ENCODE results near the gene GGACT.
"Not testable (repeated sequence)": the region's sequence is repeated elsewhere in the genome, so short reads cannot be mapped to it uniquely, and the experiment has no call there.

GGACT gene

DNA sequence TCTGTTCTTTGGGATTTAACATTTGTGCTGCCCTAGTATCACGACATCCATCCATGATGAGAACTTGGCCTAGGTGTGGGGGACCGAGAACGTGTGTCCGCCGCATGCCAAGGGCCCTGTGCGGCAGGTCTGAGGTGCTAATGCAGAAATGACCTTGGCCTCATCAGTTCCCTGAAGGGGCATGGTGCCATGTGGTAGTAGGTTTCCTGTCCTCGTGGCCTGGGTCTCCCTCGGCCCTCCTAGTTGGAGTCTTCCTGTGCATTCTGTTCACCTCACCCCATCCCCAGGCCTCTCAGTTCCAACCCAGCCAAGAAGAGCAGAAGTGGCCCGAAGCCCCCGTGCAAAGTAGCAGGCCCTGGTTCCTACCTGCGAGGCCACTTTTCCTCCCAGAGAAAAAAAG, 59.8 kb downstream of the GGACT start:
- peaks cover 16% of the 10 kb centered on the region for H3K36me3 ChIP-seq (ENCODE audit: control insufficient read depth, insufficient read depth, low read length)
- WGBS, 2 experiments (ENCODE audit: insufficient coverage in 2 of 2): 97 to 100% methylated on average over 6 to 10 of the region's 11 CpGs
- no peaks in the 10 kb centered on the region for H3K9me3 ChIP-seq (ENCODE audit: control insufficient read depth, low read length)
- H3K4me3 ChIP-seq (ENCODE audit: extremely low read depth, insufficient read depth, low read length, poor library complexity, severe bottlenecking): no peak overlapping the region
- H3K27ac ChIP-seq (ENCODE audit: low read depth, low read length, severe bottlenecking): no peak overlapping the region
- peaks cover 8% of the 10 kb centered on the region for H3K4me1 ChIP-seq (ENCODE audit: control insufficient read depth, insufficient read depth, low read length, poor library complexity, severe bottlenecking)

DNA sequence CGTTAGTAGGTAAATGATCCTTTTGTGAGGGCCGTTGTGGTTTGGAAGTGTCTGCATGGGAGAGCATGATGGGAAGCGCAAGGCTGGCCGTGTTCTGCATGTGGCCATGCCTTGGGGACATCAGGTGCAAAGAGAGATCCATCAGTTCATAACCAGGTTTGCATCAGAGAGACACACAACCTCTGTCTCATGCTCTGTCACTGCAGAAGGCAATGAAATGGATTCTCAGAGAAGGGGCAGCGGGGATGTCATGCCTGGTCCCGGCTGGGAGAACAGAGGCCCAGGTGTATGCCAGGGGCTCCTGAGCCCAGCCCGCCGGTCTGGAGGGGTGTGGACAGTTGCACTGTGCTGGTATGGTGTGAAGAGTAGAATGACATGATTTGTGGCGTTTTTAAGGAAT, 60.2 kb downstream of the GGACT start:
- no peaks in the 10 kb centered on the region for H3K9me3 ChIP-seq (ENCODE audit: control insufficient read depth, low read length)
- H3K27ac ChIP-seq (ENCODE audit: low read depth, low read length, severe bottlenecking): no peak overlapping the region
- WGBS, 2 experiments (ENCODE audit: insufficient coverage in 2 of 2): 93 to 98% methylated on average over 4 to 7 of the region's 9 CpGs
- no peak overlapping the region for H3K4me3 ChIP-seq (ENCODE audit: extremely low read depth, insufficient read depth, low read length, poor library complexity, severe bottlenecking)
- peaks cover 16% of the 10 kb centered on the region for H3K36me3 ChIP-seq (ENCODE audit: control insufficient read depth, insufficient read depth, low read length)
- H3K4me1 ChIP-seq (ENCODE audit: control insufficient read depth, insufficient read depth, low read length, poor library complexity, severe bottlenecking): peaks cover 8% of the 10 kb centered on the region

DNA sequence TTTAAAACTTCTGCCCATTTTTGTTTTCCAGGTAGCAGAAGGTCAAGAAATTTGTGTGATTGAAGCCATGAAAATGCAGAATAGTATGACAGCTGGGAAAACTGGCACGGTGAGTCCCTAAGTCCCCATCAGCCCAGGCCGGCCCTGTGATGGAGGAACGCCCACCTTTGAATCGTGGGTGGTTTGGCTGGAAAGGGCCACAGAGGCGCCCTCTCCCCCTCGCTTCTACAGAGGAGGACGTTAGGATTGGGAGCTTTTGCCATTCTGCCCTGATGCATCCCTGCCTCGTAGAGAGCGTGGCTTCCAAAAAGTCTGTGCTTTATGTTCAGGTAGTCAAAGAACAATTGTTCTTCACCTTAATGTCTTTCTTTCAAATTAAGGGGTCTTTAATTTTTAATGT, 60.9 kb downstream of the GGACT start:
- 94 to 100% methylated on average over 1 to 5 of the region's 9 CpGs for WGBS, 2 experiments (ENCODE audit: insufficient coverage in 2 of 2)
- H3K4me3 ChIP-seq (ENCODE audit: extremely low read depth, insufficient read depth, low read length, poor library complexity, severe bottlenecking): no peak overlapping the region

GRCh38 chr13:100526318-100527000, 62.1 kb downstream of the GGACT start:
- Histone ChIP-seq H3K9me3 (ENCODE audit: control insufficient read depth, low read length) (no peaks in the 10 kb centered on the region), H3K36me3 (ENCODE audit: control insufficient read depth, insufficient read depth, low read length) (peaks cover 16% of the 10 kb centered on the region), H3K27ac (ENCODE audit: low read depth, low read length, severe bottlenecking) (no peak overlapping the region), H3K4me1 (ENCODE audit: control insufficient read depth, insufficient read depth, low read length, poor library complexity, severe bottlenecking) (peaks cover 17% of the 10 kb centered on the region), H3K4me3 (ENCODE audit: extremely low read depth, insufficient read depth, low read length, poor library complexity, severe bottlenecking) (no peak overlapping the region)
- WGBS, 2 experiments (ENCODE audit: insufficient coverage in 2 of 2): 75 to 84% methylated on average over 21 to 22 of the region's 27 CpGs

More for the DNA sequence above, 60.9 kb downstream of the GGACT start:
- H3K4me1 ChIP-seq (ENCODE audit: control insufficient read depth, insufficient read depth, low read length, poor library complexity, severe bottlenecking): peaks cover 8% of the 10 kb centered on the region
- no peak overlapping the region for H3K27ac ChIP-seq (ENCODE audit: low read depth, low read length, severe bottlenecking)
- H3K9me3 ChIP-seq (ENCODE audit: control insufficient read depth, low read length): no peaks in the 10 kb centered on the region
- peaks cover 16% of the 10 kb centered on the region for H3K36me3 ChIP-seq (ENCODE audit: control insufficient read depth, insufficient read depth, low read length)

DNA sequence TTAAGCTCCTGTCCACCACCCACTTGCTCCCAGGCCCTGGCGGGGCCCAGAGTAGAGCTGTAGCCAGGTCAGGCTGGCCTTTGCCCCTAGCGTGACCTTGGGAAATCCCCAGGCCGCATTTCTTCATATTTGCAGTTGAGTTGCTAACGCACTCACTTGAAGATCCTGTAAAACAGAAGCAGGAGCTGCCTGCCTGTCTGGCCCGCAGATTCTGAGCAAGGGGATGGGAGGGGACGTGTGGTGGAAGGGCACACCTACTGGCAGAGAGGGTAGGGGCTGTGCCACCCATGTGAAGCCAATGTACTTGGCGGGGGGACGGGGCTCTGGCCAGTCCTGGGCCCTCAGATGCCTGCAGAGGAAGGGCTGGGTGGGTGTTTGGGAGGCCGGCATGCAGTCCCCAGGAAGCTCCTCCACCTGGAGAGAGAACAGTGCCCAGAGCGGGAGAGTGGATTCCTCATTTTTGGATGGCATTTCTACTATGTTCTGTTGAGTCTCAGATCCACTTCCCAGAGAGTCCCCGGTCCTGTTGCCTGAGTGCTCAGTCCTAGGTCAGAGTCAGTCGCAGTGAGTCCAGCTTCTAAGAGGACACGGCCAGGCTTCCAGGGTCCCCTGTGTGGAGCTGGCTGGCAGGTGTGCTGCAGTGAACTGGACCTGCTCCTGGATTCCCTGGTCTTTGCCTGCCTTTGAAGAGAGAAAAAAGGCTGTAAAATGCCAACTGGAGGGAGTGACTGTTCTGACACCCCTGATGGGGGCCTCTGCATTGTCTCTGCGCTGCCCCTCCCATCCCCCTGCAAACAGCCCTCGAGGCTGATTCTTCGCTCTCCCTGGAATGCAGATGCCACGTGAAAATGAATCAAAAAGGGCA, 62.9 kb downstream of the GGACT start:
- Histone ChIP-seq H3K36me3 (ENCODE audit: control insufficient read depth, insufficient read depth, low read length) (peaks cover 16% of the 10 kb centered on the region), H3K4me1 (ENCODE audit: control insufficient read depth, insufficient read depth, low read length, poor library complexity, severe bottlenecking) (peaks cover 24% of the 10 kb centered on the region), H3K27ac (ENCODE audit: low read depth, low read length, severe bottlenecking) (no peak overlapping the region), H3K9me3 (ENCODE audit: control insufficient read depth, low read length) (no peaks in the 10 kb centered on the region), H3K4me3 (ENCODE audit: extremely low read depth, insufficient read depth, low read length, poor library complexity, severe bottlenecking) (no peak overlapping the region)
- 75% methylated on average over 15 to 17 of the region's 17 CpGs for WGBS, 2 experiments (ENCODE audit: insufficient coverage in 2 of 2)

DNA sequence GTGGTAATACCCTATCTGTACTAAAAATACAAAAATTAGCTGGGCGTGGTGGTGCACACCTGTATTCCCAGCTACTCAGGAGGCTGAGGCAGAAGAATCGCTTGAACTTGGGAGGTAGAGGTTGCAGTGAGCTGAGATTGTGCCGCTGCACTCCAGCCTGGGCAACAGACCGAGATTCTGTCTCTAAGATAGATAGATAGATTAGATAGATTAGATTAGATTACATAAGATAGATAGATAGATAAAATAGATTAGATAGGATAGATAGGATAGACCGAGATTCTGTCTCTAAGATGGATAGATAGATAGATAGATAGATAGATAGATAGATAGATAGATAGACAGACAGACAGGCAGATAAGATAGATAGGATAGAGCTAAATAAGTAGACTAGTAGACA, 63.9 kb downstream of the GGACT start:
- Histone ChIP-seq H3K4me1 (ENCODE audit: control insufficient read depth, insufficient read depth, low read length, poor library complexity, severe bottlenecking) (peaks cover 19% of the 10 kb centered on the region), H3K36me3 (ENCODE audit: control insufficient read depth, insufficient read depth, low read length) (peaks cover 13% of the 10 kb centered on the region)
- not testable (repeated sequence) for H3K9me3 ChIP-seq (ENCODE audit: control insufficient read depth, low read length); H3K4me3 ChIP-seq (ENCODE audit: extremely low read depth, insufficient read depth, low read length, poor library complexity, severe bottlenecking); H3K27ac ChIP-seq (ENCODE audit: low read depth, low read length, severe bottlenecking)
- 93 to 97% methylated on average over 3 of the region's 5 CpGs for WGBS, 2 experiments (ENCODE audit: insufficient coverage in 2 of 2)

- no peak overlapping the region for H3K4me3 ChIP-seq (ENCODE audit: extremely low read depth, insufficient read depth, low read length, poor library complexity, severe bottlenecking)
- no peak overlapping the region for H3K27ac ChIP-seq (ENCODE audit: low read depth, low read length, severe bottlenecking)
- WGBS, 2 experiments (ENCODE audit: insufficient coverage in 2 of 2): 88 to 95% methylated on average over 6 to 7 of the region's 8 CpGs
Measured at GRCh38 chr13:100523981-100524386, 64.6 kb downstream of the GGACT start.

DNA sequence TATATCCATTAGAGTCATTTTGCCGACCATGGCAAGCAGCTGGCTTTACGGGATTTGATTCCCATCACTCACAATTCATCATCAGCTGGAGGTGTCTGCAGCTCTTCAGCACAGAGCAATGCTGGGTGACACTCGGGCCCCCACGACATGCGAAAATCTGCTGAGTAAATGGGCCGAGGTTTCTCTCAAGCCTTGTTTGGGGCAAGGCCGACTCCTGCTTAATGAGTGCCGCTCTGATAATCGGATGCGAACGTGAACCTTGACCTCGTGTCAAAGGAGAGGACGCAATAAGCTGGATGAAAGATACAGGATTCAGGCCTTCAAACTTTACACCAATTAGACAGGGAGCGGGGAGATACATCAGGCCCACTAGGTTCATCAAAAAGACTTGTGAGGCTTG, 65.2 kb downstream of the GGACT start:
- Histone ChIP-seq H3K9me3 (ENCODE audit: control insufficient read depth, low read length) (no peaks in the 10 kb centered on the region), H3K36me3 (ENCODE audit: control insufficient read depth, insufficient read depth, low read length) (peaks cover 4% of the 10 kb centered on the region), H3K4me3 (ENCODE audit: extremely low read depth, insufficient read depth, low read length, poor library complexity, severe bottlenecking) (no peak overlapping the region), H3K27ac (ENCODE audit: low read depth, low read length, severe bottlenecking) (no peak overlapping the region), H3K4me1 (ENCODE audit: control insufficient read depth, insufficient read depth, low read length, poor library complexity, severe bottlenecking) (peaks cover 19% of the 10 kb centered on the region)
- WGBS, 2 experiments (ENCODE audit: insufficient coverage in 2 of 2): 94 to 96% methylated on average over 12 to 14 of the region's 14 CpGs

More at GRCh38 chr13:100523981-100524386, 64.6 kb downstream of the GGACT start:
- H3K9me3 ChIP-seq (ENCODE audit: control insufficient read depth, low read length): no peaks in the 10 kb centered on the region
- peaks cover 19% of the 10 kb centered on the region for H3K4me1 ChIP-seq (ENCODE audit: control insufficient read depth, insufficient read depth, low read length, poor library complexity, severe bottlenecking)
- H3K36me3 ChIP-seq (ENCODE audit: control insufficient read depth, insufficient read depth, low read length): peaks cover 8% of the 10 kb centered on the region

DNA sequence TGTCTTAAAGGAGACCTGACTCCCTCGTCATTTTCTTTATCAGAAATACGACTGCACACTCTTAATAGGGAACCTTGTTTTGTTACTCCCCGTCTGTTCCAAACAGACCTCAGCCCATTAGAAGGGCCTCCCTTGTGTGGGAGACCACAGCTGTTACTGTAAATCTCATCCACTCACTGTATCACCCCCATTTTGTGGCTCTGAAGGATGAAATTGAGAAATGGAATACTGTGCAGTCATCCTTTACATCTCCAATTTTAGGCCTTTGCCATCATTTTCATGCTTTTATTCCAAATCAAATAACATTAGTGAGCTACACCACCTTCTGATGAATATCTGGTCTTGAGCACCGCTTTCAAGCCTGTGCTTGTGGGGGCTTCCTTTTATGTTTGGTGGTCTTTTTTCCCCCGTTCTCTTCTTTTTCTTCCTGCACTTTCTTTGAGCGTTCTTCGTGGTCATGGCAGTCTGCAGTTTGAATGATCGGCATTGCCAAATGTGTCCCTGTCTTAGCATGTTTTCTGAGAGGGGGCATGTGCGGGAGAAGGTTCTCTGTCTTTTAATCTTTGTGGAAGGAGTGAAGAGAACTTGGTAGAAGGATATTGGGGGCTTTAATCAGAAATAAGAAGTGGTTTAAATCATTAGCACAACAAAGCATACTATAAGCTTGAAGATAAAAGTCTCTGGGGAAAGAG, 65.8 kb downstream of the GGACT start:
- Histone ChIP-seq H3K36me3 (ENCODE audit: control insufficient read depth, insufficient read depth, low read length) (no peaks in the 10 kb centered on the region), H3K27ac (ENCODE audit: low read depth, low read length, severe bottlenecking) (no peak overlapping the region), H3K9me3 (ENCODE audit: control insufficient read depth, low read length) (no peaks in the 10 kb centered on the region), H3K4me1 (ENCODE audit: control insufficient read depth, insufficient read depth, low read length, poor library complexity, severe bottlenecking) (peaks cover 19% of the 10 kb centered on the region), H3K4me3 (ENCODE audit: extremely low read depth, insufficient read depth, low read length, poor library complexity, severe bottlenecking) (no peak overlapping the region)
- 84 to 89% methylated on average over 3 to 6 of the region's 9 CpGs for WGBS, 2 experiments (ENCODE audit: insufficient coverage in 2 of 2)

DNA sequence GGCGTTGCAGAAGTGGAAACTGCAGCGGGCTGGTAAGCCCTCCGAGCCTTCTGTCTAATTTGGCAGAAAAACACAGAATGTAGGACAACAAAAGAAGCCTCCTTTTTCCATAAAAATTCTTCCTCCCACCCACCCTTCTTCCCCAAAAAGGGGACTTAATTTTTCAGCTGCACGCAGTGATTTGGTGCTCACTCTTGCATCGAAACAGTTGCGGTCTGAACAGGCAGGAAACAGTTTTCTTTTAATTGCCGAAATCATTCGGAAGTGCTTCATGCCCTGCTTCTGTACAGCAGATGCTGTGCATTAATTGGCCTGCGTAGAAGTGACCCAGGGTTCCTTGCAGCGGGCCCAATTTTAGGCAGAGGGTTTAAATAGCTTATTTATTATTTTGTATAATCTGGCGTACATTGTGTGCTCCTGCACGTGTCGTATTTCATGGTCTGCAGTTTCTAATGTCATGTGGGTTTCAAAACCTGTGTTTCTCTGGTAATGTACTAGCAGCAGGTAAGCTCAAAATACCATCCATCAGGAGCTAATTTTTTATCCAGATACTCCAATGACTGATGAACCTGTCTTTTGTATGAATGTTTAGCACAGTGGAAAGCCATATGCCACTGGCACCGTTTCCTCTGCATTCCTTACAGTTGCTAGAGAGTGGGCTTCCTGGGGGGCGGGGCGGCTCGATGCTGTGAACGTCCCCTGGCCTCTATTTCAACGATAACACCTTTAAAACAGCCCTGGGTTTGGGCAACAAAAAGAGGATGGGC, 66.6 kb downstream of the GGACT start:
- Histone ChIP-seq H3K27ac (ENCODE audit: low read depth, low read length, severe bottlenecking) (peak overlapping the region; percentile 23), H3K36me3 (ENCODE audit: control insufficient read depth, insufficient read depth, low read length) (no peaks in the 10 kb centered on the region), H3K9me3 (ENCODE audit: control insufficient read depth, low read length) (no peaks in the 10 kb centered on the region), H3K4me1 (ENCODE audit: control insufficient read depth, insufficient read depth, low read length, poor library complexity, severe bottlenecking) (peaks cover 19% of the 10 kb centered on the region), H3K4me3 (ENCODE audit: extremely low read depth, insufficient read depth, low read length, poor library complexity, severe bottlenecking) (no peak overlapping the region)
- WGBS, 2 experiments (ENCODE audit: insufficient coverage in 2 of 2): 82 to 91% methylated on average over 11 of the region's 19 CpGs

Data from mesodermal cell (in vitro differentiated cells).